Stimulated activated effector memory CD8-positive, alpha-beta T cell treated with anti-CD3 and anti-CD28 coated beads, Interleukin-12 subunit alpha, Interleukin-12 subunit beta, amount 100 ng/mL, for 72 hours (primary cell): ENCODE results near the gene CCDC116.
"Not testable (repeated sequence)": the region's sequence is repeated elsewhere in the genome, so short reads cannot be mapped to it uniquely, and the experiment has no call there.

Experiments
- ATAC-seq: fragments of 150-1000 bp; cut with Tn5 transposase; 2 replicates; pipeline ENCODE4 v1.10.0; 2021
- DNase-seq, 2 donors: peaks; one replicate each; pipeline ENCODE4 v3.0.0; 2021 to 2022; ENCODE audit warnings: low spot score in 2 of 2
- H3K27ac Mint-ChIP-seq: one replicate; pipeline ENCODE4 v1.8.0; 2022; ENCODE audit warnings: mild to moderate bottlenecking, mixed read lengths
- H3K36me3 Mint-ChIP-seq: one replicate; pipeline ENCODE4 v1.8.0; 2022; ENCODE audit warnings: mild to moderate bottlenecking, mixed read lengths
- H3K4me1 Mint-ChIP-seq: one replicate; pipeline ENCODE4 v1.8.0; 2022; ENCODE audit warnings: mixed read lengths
- H3K4me3 Mint-ChIP-seq: one replicate; pipeline ENCODE4 v1.8.0; 2022; ENCODE audit warnings: mild to moderate bottlenecking, mixed read lengths
- H3K9me3 Mint-ChIP-seq: one replicate; pipeline ENCODE4 v1.8.0; 2022; ENCODE audit warnings: mixed read lengths

The CCDC116 gene

GRCh38 chr22:21673534-21674321 lies 41.2 kb downstream of the CCDC116 start:
- no peaks in the 10 kb centered on the region for H3K9me3 Mint-ChIP-seq
- H3K27ac Mint-ChIP-seq: peak overlapping the region; percentile 48
- ATAC-seq: no peak
- DNase-seq: no peak
- no peak overlapping the region for H3K4me3 Mint-ChIP-seq
- H3K4me1 Mint-ChIP-seq: peaks cover 11% of the 10 kb centered on the region
- peaks cover 80% of the 10 kb centered on the region for H3K36me3 Mint-ChIP-seq

GRCh38 chr22:21674638-21675245 lies 42.2 kb downstream of the CCDC116 start:
- no peak for DNase-seq
- H3K27ac Mint-ChIP-seq: no peak overlapping the region
- no peak overlapping the region for H3K4me3 Mint-ChIP-seq
- ATAC-seq: no peak
- H3K9me3 Mint-ChIP-seq: no peaks in the 10 kb centered on the region
- peaks cover 74% of the 10 kb centered on the region for H3K36me3 Mint-ChIP-seq
- H3K4me1 Mint-ChIP-seq: peaks cover 3% of the 10 kb centered on the region

GRCh38 chr22:21677606-21678443 lies 45.3 kb downstream of the CCDC116 start:
- H3K4me1 Mint-ChIP-seq: no peaks in the 10 kb centered on the region
- H3K9me3 Mint-ChIP-seq: no peaks in the 10 kb centered on the region
- H3K4me3 Mint-ChIP-seq: no peak overlapping the region
- H3K27ac Mint-ChIP-seq: peak overlapping the region; percentile 58
- ATAC-seq: no peak
- no peak for DNase-seq
- H3K36me3 Mint-ChIP-seq: peaks cover 58% of the 10 kb centered on the region

- Mint-ChIP-seq H3K36me3 (peaks cover 58% of the 10 kb centered on the region), H3K27ac (peak overlapping the region; percentile 32)
- H3K9me3 Mint-ChIP-seq, ATAC-seq, DNase-seq, H3K4me1 Mint-ChIP-seq, H3K4me3 Mint-ChIP-seq: not testable (repeated sequence)
Measured at GRCh38 chr22:21678842-21679241, 46.3 kb downstream of the CCDC116 start.

- Mint-ChIP-seq H3K9me3 (no peaks in the 10 kb centered on the region), H3K4me3 (no peak overlapping the region), H3K4me1 (peaks cover under 1% of the 10 kb centered on the region), H3K36me3 (peaks cover 58% of the 10 kb centered on the region), H3K27ac (no peak overlapping the region)
- DNase-seq: no peak
- no peak for ATAC-seq
Measured at GRCh38 chr22:21679383-21679782, 46.8 kb downstream of the CCDC116 start.

- Mint-ChIP-seq H3K4me1 (peaks cover 7% of the 10 kb centered on the region), H3K36me3 (peaks cover 63% of the 10 kb centered on the region), H3K9me3 (no peaks in the 10 kb centered on the region), H3K4me3 (no peak overlapping the region), H3K27ac (peak overlapping the region; percentile 43)
- ATAC-seq: no peak
- DNase-seq: no peak
Measured at GRCh38 chr22:21680830-21681565, 48.4 kb downstream of the CCDC116 start.

GRCh38 chr22:21681566-21682370 lies 49.2 kb downstream of the CCDC116 start:
- ATAC-seq: no peak
- H3K4me1 Mint-ChIP-seq: peaks cover 7% of the 10 kb centered on the region
- no peak overlapping the region for H3K4me3 Mint-ChIP-seq
- peak overlapping the region; percentile 43 for H3K27ac Mint-ChIP-seq
- DNase-seq: no peak
- no peaks in the 10 kb centered on the region for H3K9me3 Mint-ChIP-seq
- peaks cover 63% of the 10 kb centered on the region for H3K36me3 Mint-ChIP-seq

GRCh38 chr22:21682385-21683175 lies 50.0 kb downstream of the CCDC116 start:
- Mint-ChIP-seq H3K9me3 (no peaks in the 10 kb centered on the region), H3K36me3 (peaks cover 56% of the 10 kb centered on the region), H3K27ac (no peak overlapping the region), H3K4me1 (peaks cover 7% of the 10 kb centered on the region), H3K4me3 (no peak overlapping the region)
- ATAC-seq (peak; percentile 6), DNase-seq (no peak)

- Mint-ChIP-seq H3K4me1 (peaks cover 7% of the 10 kb centered on the region), H3K36me3 (peaks cover 55% of the 10 kb centered on the region), H3K9me3 (no peaks in the 10 kb centered on the region), H3K4me3 (no peak overlapping the region), H3K27ac (peak overlapping the region; percentile 48)
- no peak for DNase-seq
- no peak for ATAC-seq
Measured at GRCh38 chr22:21683401-21683811, 50.8 kb downstream of the CCDC116 start.

GRCh38 chr22:21684492-21685163 lies 52.1 kb downstream of the CCDC116 start:
- DNase-seq: no peak
- Mint-ChIP-seq H3K4me3 (no peak overlapping the region), H3K36me3 (peaks cover 66% of the 10 kb centered on the region), H3K4me1 (peaks cover 15% of the 10 kb centered on the region), H3K9me3 (no peaks in the 10 kb centered on the region), H3K27ac (no peak overlapping the region)
- ATAC-seq: no peak

- DNase-seq (no peak), ATAC-seq (no peak)
- Mint-ChIP-seq H3K27ac (no peak overlapping the region), H3K9me3 (no peaks in the 10 kb centered on the region), H3K4me3 (no peak overlapping the region), H3K36me3 (peaks cover 70% of the 10 kb centered on the region), H3K4me1 (peaks cover 20% of the 10 kb centered on the region)
Measured at GRCh38 chr22:21685164-21685513, 52.6 kb downstream of the CCDC116 start.

GRCh38 chr22:21686193-21686608 lies 53.6 kb downstream of the CCDC116 start:
- H3K36me3 Mint-ChIP-seq: peaks cover 74% of the 10 kb centered on the region
- no peak overlapping the region for H3K27ac Mint-ChIP-seq

More at GRCh38 chr22:21686193-21686608, 53.6 kb downstream of the CCDC116 start:
- DNase-seq (no peak), ATAC-seq (no peak)
- Mint-ChIP-seq H3K4me3 (no peak overlapping the region), H3K4me1 (peaks cover 27% of the 10 kb centered on the region), H3K9me3 (no peaks in the 10 kb centered on the region)
